ENCODE measurements around the gene MRPS14. TPM values are rescaled to one million over a fixed set of nuclear protein-coding genes. Genes with fewer than 3 reads are reported as not detected.
A peak's percentile ranks its signal among the peaks of the same experiment; 100 is the strongest.

The MRPS14 gene
- total RNA-seq, 1 donor = 17.7 TPM

DNA sequence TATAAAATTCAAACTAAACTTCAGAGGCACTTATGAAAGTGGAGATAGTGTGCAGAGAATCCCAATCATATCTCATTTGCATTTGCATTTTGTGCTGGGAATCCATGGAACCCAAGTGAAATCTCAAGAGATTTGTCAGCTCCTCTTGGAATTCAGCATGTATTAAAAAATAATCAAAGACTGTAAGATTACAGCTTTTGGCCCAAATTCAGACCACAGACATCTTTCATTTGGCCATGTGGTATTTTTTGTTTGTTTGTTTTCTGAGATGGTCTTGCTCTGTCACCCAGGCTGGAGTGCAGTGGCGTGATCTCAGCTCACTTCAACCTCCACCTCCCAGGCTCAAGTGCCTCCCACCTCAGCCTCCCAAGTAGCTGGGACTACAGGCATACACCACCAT is 27.3 kb downstream of the MRPS14 start:
- H3K27me3 ChIP-seq (ENCODE audit: insufficient read depth, low read length) = no peaks in the 10 kb centered on the region
- TF ChIP-seq, protein P1, sequence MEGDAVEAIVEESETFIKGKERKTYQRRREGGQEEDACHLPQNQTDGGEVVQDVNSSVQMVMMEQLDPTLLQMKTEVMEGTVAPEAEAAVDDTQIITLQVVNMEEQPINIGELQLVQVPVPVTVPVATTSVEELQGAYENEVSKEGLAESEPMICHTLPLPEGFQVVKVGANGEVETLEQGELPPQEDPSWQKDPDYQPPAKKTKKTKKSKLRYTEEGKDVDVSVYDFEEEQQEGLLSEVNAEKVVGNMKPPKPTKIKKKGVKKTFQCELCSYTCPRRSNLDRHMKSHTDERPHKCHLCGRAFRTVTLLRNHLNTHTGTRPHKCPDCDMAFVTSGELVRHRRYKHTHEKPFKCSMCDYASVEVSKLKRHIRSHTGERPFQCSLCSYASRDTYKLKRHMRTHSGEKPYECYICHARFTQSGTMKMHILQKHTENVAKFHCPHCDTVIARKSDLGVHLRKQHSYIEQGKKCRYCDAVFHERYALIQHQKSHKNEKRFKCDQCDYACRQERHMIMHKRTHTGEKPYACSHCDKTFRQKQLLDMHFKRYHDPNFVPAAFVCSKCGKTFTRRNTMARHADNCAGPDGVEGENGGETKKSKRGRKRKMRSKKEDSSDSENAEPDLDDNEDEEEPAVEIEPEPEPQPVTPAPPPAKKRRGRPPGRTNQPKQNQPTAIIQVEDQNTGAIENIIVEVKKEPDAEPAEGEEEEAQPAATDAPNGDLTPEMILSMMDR (IDR thresholded peaks at IDR 0.05; ENCODE audit: extremely low read depth, low read depth, low read length) = no peak

DNA sequence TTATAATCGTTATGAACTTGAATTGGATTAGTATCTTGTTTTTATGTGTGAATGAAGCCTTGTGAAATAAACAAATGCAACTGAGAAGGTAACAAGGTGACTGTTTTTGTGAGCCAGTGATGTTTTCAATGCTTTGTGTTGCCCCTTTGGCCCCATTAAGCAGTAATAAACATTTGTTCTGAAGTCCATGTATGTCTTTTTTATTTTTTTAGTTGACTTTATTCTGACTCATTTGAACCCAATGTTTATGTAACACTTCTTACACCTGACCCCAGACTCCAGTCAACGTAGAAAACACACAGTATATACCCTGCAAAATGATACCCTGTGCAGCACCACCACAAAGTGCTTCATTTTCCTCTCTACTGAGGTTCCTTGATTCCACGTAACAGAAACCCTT is 28.1 kb downstream of the MRPS14 start:
- peaks cover 3% of the 10 kb centered on the region for H3K79me2 ChIP-seq (ENCODE audit: insufficient read depth, low read length)
- TF ChIP-seq, protein P1 (IDR thresholded peaks at IDR 0.05; ENCODE audit: extremely low read depth, low read depth, low read length) = no peak
- no peaks in the 10 kb centered on the region for H4K20me1 ChIP-seq (ENCODE audit: insufficient read depth, low read length)
- no peak overlapping the region for H3K27ac ChIP-seq (ENCODE audit: low read depth, low read length)
- no peaks in the 10 kb centered on the region for H3K27me3 ChIP-seq (ENCODE audit: insufficient read depth, low read length)
- H3K4me1 ChIP-seq (ENCODE audit: insufficient read depth, low read length) = peaks cover 23% of the 10 kb centered on the region
- no peak for DNase-seq (ENCODE audit: insufficient read length, low spot score, missing footprints)
- no peak overlapping the region for H2AFZ ChIP-seq (ENCODE audit: low read length)
- no peaks in the 10 kb centered on the region for H3K9me3 ChIP-seq (ENCODE audit: low read depth, low read length)
- H3K4me3 ChIP-seq (ENCODE audit: insufficient read depth, low read length) = no peak overlapping the region
- H3K4me2 ChIP-seq (ENCODE audit: insufficient read depth, low read length) = no peak overlapping the region
- H3K36me3 ChIP-seq (ENCODE audit: insufficient read depth, low read length) = no peaks in the 10 kb centered on the region

More for the DNA sequence above, 27.3 kb downstream of the MRPS14 start:
- no peaks in the 10 kb centered on the region for H3K9me3 ChIP-seq (ENCODE audit: low read depth, low read length)
- H3K27ac ChIP-seq (ENCODE audit: low read depth, low read length) = no peak overlapping the region
- no peak for DNase-seq (ENCODE audit: insufficient read length, low spot score, missing footprints)
- no peak overlapping the region for H2AFZ ChIP-seq (ENCODE audit: low read length)
- no peak overlapping the region for H3K4me2 ChIP-seq (ENCODE audit: insufficient read depth, low read length)
- no peaks in the 10 kb centered on the region for H3K36me3 ChIP-seq (ENCODE audit: insufficient read depth, low read length)
- H3K4me1 ChIP-seq (ENCODE audit: insufficient read depth, low read length) = peaks cover 26% of the 10 kb centered on the region
- no peaks in the 10 kb centered on the region for H4K20me1 ChIP-seq (ENCODE audit: insufficient read depth, low read length)
- H3K4me3 ChIP-seq (ENCODE audit: insufficient read depth, low read length) = no peak overlapping the region
- peaks cover 11% of the 10 kb centered on the region for H3K79me2 ChIP-seq (ENCODE audit: insufficient read depth, low read length)

DNA sequence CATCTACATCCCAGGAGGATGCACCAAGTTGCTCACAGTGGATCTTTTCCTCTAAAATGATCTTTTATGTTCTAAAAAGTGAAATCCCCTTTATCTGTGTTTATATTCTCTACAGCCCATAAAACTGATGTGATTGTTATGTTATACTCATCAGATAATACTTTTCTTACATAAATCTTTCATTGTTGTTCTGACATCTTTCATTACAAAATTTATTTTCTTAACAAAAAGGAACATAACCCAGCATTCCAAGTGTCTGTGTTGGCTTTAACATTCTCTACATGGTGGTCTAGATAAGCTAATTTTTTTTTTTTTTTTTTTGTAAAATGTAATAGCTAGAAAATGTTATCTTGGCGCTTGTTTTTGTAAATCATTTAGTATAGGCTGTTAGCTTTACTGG is 31.8 kb downstream of the MRPS14 start:
- Histone ChIP-seq H3K79me2 (ENCODE audit: insufficient read depth, low read length) (no peaks in the 10 kb centered on the region), H4K20me1 (ENCODE audit: insufficient read depth, low read length) (no peaks in the 10 kb centered on the region), H3K27ac (ENCODE audit: low read depth, low read length) (no peak overlapping the region), H3K9me3 (ENCODE audit: low read depth, low read length) (no peaks in the 10 kb centered on the region), H3K27me3 (ENCODE audit: insufficient read depth, low read length) (no peaks in the 10 kb centered on the region), H3K36me3 (ENCODE audit: insufficient read depth, low read length) (no peaks in the 10 kb centered on the region), H3K4me1 (ENCODE audit: insufficient read depth, low read length) (peaks cover 21% of the 10 kb centered on the region), H3K4me2 (ENCODE audit: insufficient read depth, low read length) (no peak overlapping the region), H2AFZ (ENCODE audit: low read length) (no peak overlapping the region), H3K4me3 (ENCODE audit: insufficient read depth, low read length) (no peak overlapping the region)
- TF ChIP-seq, protein P1 (IDR thresholded peaks at IDR 0.05; ENCODE audit: extremely low read depth, low read depth, low read length) = no peak
- no peak for DNase-seq (ENCODE audit: insufficient read length, low spot score, missing footprints)

DNA sequence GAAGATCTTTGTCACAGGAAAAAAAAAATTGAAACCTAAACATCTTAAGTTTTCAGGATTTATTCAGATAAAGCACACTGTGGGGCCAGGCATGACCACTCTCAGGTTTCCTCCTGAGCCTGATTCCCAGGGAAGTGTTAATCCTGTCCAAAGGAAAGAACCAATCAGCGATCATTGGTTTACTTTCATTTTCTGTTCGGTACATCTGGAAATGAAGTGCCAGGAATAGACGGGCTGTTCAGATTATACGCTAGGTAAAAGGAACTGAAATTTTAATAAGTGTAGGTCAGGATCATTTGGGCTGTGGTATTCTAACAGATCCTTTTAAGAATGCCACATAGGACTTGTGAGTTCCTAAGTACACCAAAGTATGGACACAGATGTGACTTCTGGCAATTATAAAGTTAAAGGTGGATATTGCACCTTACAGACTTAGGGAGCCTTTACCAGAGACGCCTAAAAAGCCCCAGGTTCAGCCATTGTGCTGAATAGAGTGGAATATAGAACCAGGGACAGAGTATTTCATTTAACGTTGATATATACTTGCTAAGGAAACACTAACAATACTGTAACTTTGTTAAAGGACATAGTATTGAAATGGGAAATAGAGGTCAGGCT is 32.7 kb downstream of the MRPS14 start:
- peak overlapping the region; percentile 86 for H3K4me3 ChIP-seq (ENCODE audit: insufficient read depth, low read length)
- peak overlapping the region; percentile 82 for H3K27ac ChIP-seq (ENCODE audit: low read depth, low read length)
- no peaks in the 10 kb centered on the region for H3K9me3 ChIP-seq (ENCODE audit: low read depth, low read length)
- H3K4me2 ChIP-seq (ENCODE audit: insufficient read depth, low read length) = peak overlapping the region; percentile 93
- peaks cover 12% of the 10 kb centered on the region for H3K4me1 ChIP-seq (ENCODE audit: insufficient read depth, low read length)
- H2AFZ ChIP-seq (ENCODE audit: low read length) = peak overlapping the region; percentile 97
- no peaks in the 10 kb centered on the region for H3K27me3 ChIP-seq (ENCODE audit: insufficient read depth, low read length)
- H3K36me3 ChIP-seq (ENCODE audit: insufficient read depth, low read length) = no peaks in the 10 kb centered on the region
- peak; percentile 77 for DNase-seq (ENCODE audit: insufficient read length, low spot score, missing footprints)
- no peaks in the 10 kb centered on the region for H3K79me2 ChIP-seq (ENCODE audit: insufficient read depth, low read length)
- no peaks in the 10 kb centered on the region for H4K20me1 ChIP-seq (ENCODE audit: insufficient read depth, low read length)
- TF ChIP-seq, protein P1 (IDR thresholded peaks at IDR 0.05; ENCODE audit: extremely low read depth, low read depth, low read length) = no peak
